Vagina (tissue), 2 donors: ENCODE results near the gene NUP210. TPM values are rescaled to one million over a fixed set of nuclear protein-coding genes. Genes with fewer than 3 reads are reported as not detected.

Source experiments
- DNase-seq, 2 donors: peaks; one replicate each; pipeline ENCODE4 v3.0.0-alpha.2; 2017; ENCODE audit errors: extremely low spot score in 2 of 2
- H3K27ac ChIP-seq: fragments of 200-600 bp; sonication (generic); one replicate; pipeline ENCODE4 v1.5.1; 2019
- H3K27me3 ChIP-seq: fragments of 200-600 bp; sonication (generic); one replicate; pipeline ENCODE4 v1.5.1; 2019
- H3K36me3 ChIP-seq, 2 donors: fragments of 200-600 bp; sonication (generic); one replicate each; pipeline ENCODE4 v1.5.1; 2017 to 2019
- H3K4me1 ChIP-seq: fragments of 200-600 bp; sonication (generic); one replicate; pipeline ENCODE4 v1.5.1; 2019
- H3K4me3 ChIP-seq, 2 donors: fragments of 200-600 bp; sonication (generic); 1 replicate in 1 of 2; 2 replicates in 1 of 2; pipeline ENCODE4 v1.5.1; 2016 to 2019
- H3K9me3 ChIP-seq: fragments of 200-600 bp; sonication (generic); one replicate; pipeline ENCODE4 v1.5.1; 2019
- CTCF ChIP-seq, 3 experiments: fragments of 450-650 bp in 2 of 3; fragments of 200-600 bp in 1 of 3; sonication (generic) in 1 of 3; IDR thresholded peaks; one replicate each; pipeline ENCODE4 v1.5.1; 2017 to 2019; ENCODE audit warnings: antibody characterized with exemption in 3 of 3, mild to moderate bottlenecking in 2 of 3, moderate library complexity in 2 of 3
- POLR2A ChIP-seq, 2 donors: fragments of 450-650 bp; IDR thresholded peaks; one replicate each; pipeline ENCODE4 v1.6.1; 2017; ENCODE audit warnings: antibody characterized with exemption in 2 of 2, mild to moderate bottlenecking in 2 of 2, moderate library complexity in 2 of 2
- POLR2AphosphoS5 ChIP-seq, 2 donors: sonication (generic); formaldehyde crosslinking; IDR thresholded peaks; one replicate each; pipeline ENCODE4 v1.9.0; 2017; ENCODE audit warnings: antibody characterized with exemption in 2 of 2, mild to moderate bottlenecking in 2 of 2, low read depth in 1 of 2; ENCODE audit not compliant: insufficient read depth in 1 of 2
- intact Hi-C: fragments of 100-400 bp; cut with DNase I; formaldehyde crosslinking; loops from one replicate; pipeline ENCODE4 v1.15.1; 2023
- total RNA-seq: library from RNA; depleted of rRNA; stranded (reverse); fragments of >200 nt; gene quantifications from one replicate; pipeline ENCODE4 v1.2.3, GENCODE V29; 2016

Gene NUP210
- total RNA-seq, 1 donor from 2014 or later = 10.1 TPM

- Histone ChIP-seq H3K27me3 (no peaks in the 10 kb centered on the region), H3K4me3 (no peak overlapping the region), H3K9me3 (no peaks in the 10 kb centered on the region), H3K36me3 (no peaks in the 10 kb centered on the region), H3K4me1 (no peaks in the 10 kb centered on the region), H3K27ac (no peak overlapping the region)
- no peak for DNase-seq
- TF ChIP-seq CTCF (IDR thresholded peaks at IDR 0.05) (no peak), POLR2A (IDR thresholded peaks at IDR 0.05) (no peak), POLR2AphosphoS5 (IDR thresholded peaks at IDR 0.05; ENCODE audit: insufficient read depth in 1 of 2, low read depth in 1 of 2) (no peak)
- intact Hi-C loops = no loop called here
Measured at GRCh38 chr3:13397316-13397715, 22.8 kb downstream of the NUP210 start.

- no peaks in the 10 kb centered on the region for H3K4me1 ChIP-seq
- H3K4me3 ChIP-seq = no peak overlapping the region
- intact Hi-C loops = no loop called here
- DNase-seq = no peak
- H3K36me3 ChIP-seq = no peaks in the 10 kb centered on the region
- H3K9me3 ChIP-seq = no peaks in the 10 kb centered on the region
- no peak for TF ChIP-seq POLR2A (IDR thresholded peaks at IDR 0.05)
- no peak for TF ChIP-seq POLR2AphosphoS5 (IDR thresholded peaks at IDR 0.05; ENCODE audit: insufficient read depth in 1 of 2, low read depth in 1 of 2)
- no peak for TF ChIP-seq CTCF (IDR thresholded peaks at IDR 0.05)
- H3K27me3 ChIP-seq = no peaks in the 10 kb centered on the region
- no peak overlapping the region for H3K27ac ChIP-seq
Measured at GRCh38 chr3:13394363-13394762, 25.8 kb downstream of the NUP210 start.

GRCh38 chr3:13393427-13394360 is 26.4 kb downstream of the NUP210 start:
- intact Hi-C loops = no loop called here
- Histone ChIP-seq H3K27me3 (no peaks in the 10 kb centered on the region), H3K9me3 (no peaks in the 10 kb centered on the region), H3K4me3 (no peak overlapping the region), H3K4me1 (no peaks in the 10 kb centered on the region), H3K27ac (no peak overlapping the region), H3K36me3 (no peaks in the 10 kb centered on the region)
- no peak for TF ChIP-seq POLR2AphosphoS5 (IDR thresholded peaks at IDR 0.05; ENCODE audit: insufficient read depth in 1 of 2, low read depth in 1 of 2)
- TF ChIP-seq POLR2A (IDR thresholded peaks at IDR 0.05) = no peak
- no peak for TF ChIP-seq CTCF (IDR thresholded peaks at IDR 0.05)
- DNase-seq = no peak

- DNase-seq = no peak
- Histone ChIP-seq H3K27ac (no peak overlapping the region), H3K4me1 (no peaks in the 10 kb centered on the region), H3K4me3 (no peak overlapping the region), H3K27me3 (no peaks in the 10 kb centered on the region), H3K36me3 (no peaks in the 10 kb centered on the region), H3K9me3 (no peaks in the 10 kb centered on the region)
- TF ChIP-seq POLR2AphosphoS5 (IDR thresholded peaks at IDR 0.05; ENCODE audit: insufficient read depth in 1 of 2, low read depth in 1 of 2) (no peak), POLR2A (IDR thresholded peaks at IDR 0.05) (no peak), CTCF (IDR thresholded peaks at IDR 0.05) (no peak)
- intact Hi-C loops = no loop called here
Measured at GRCh38 chr3:13391308-13391707, 28.8 kb downstream of the NUP210 start.

GRCh38 chr3:13389378-13389777 is 30.7 kb downstream of the NUP210 start:
- TF ChIP-seq POLR2A (IDR thresholded peaks at IDR 0.05) (no peak), CTCF (IDR thresholded peaks at IDR 0.05) (no peak), POLR2AphosphoS5 (IDR thresholded peaks at IDR 0.05; ENCODE audit: insufficient read depth in 1 of 2, low read depth in 1 of 2) (no peak)
- DNase-seq = no peak
- Histone ChIP-seq H3K9me3 (no peaks in the 10 kb centered on the region), H3K4me1 (no peaks in the 10 kb centered on the region), H3K4me3 (no peak overlapping the region), H3K27ac (no peak overlapping the region), H3K27me3 (no peaks in the 10 kb centered on the region), H3K36me3 (no peaks in the 10 kb centered on the region)
- intact Hi-C loops = no loop called here
